A549 treated with Mapracorat at 1 μM for 4 hours (cell line): ENCODE measurements around the gene METTL26. TPM values are rescaled to one million over a fixed set of nuclear protein-coding genes. Genes with fewer than 3 reads are reported as not detected.

Experiments
- total RNA-seq: library from RNA; stranded (reverse); fragments of 200-300 nt; extraction: Qiagen RNA extraction; gene quantifications from 5 replicates; pipeline ENCODE4 v1.2.3, GENCODE V29; 2022

Gene METTL26
- total RNA-seq, result 80.9 to 144 TPM (median 141 TPM) in 5 replicates

DNA sequence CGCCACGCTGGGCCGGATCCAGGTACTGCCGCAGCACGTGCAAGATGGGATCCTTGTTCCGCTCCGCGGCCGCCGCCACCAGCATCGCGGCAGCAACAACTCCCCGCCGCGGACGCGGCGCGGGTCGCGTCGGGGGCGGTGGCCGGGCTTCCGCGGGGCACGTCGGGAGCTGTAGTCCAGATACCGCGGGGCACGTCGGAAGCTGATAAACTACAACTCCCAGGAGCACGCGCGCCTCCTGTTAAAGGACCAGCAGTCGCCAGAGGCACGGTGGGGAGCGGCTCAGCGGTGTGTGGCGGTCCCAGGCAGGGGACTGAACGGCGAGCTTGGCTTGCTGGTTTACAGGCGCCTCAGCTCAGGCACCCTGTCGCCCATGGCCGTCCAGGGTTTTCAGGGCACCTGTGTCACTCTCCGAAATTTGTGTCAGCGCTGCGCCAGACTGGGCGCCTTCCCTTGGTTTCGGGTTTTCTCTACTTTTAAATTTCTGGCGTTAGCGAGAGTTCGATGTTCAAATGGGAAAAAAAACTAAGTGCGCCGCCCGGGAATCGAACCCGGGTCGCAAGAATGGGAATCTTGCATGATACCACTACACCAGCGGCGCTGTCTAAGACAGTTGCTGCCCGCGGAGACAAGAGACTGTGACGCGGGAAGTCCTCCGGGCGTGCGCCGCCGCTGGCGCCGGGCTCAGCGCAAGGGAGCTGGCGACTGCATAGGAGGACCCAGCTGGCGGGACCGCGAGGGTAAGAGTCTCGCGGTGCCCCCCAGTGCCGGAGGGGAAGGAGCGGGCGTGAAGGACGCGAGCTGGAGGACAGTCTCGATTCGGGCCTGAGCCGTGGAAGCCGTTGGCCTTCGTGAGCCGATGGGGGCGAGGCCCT is at the start of gene METTL26:
Gene METTL26, minus strand, starts transcription at position 100 of the 875 bp plus-strand sequence. Its CDS starts 15 bp downstream, at position 85.

DNA sequence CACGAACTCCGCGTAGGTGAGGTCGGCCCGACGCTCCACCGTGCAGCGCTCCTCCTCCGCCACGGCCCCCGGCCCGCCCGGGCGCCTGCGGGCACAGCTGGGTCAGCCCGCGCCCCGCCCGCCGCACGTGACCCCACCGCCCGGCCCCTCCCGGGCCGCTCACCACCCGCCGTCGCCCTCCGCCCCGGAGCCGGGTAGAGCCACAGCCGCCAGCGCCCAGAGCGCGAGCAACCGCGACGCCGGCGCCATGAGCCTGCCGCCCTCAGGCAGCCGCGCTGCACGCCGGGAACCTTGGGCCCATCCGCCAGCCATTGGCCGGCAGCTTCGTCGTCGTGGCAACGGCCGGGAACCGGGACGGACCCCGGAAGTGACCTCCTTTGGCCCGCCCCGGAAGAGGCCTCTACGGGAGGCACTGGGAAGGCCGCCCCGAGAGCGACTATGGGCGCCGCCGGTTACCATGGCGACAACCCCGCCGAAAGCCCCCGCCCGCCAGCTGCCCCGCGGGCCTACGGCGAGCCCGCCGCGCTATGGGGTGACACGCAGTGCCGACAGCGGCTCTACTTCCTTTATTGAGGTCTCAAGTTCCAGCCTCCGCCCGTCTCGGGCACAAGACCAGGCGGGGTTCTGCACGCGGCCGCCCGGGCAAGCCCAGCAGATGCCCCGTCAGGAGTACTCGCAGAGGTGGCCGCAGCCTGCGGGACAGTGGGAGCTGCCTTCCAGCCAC is 48.1 kb upstream of the METTL26 start, which contains the start of gene JMJD8:
Gene JMJD8, minus strand, starts transcription at position 264 of the 724 bp plus-strand sequence. Its CDS starts 15 bp downstream, at position 249.

DNA sequence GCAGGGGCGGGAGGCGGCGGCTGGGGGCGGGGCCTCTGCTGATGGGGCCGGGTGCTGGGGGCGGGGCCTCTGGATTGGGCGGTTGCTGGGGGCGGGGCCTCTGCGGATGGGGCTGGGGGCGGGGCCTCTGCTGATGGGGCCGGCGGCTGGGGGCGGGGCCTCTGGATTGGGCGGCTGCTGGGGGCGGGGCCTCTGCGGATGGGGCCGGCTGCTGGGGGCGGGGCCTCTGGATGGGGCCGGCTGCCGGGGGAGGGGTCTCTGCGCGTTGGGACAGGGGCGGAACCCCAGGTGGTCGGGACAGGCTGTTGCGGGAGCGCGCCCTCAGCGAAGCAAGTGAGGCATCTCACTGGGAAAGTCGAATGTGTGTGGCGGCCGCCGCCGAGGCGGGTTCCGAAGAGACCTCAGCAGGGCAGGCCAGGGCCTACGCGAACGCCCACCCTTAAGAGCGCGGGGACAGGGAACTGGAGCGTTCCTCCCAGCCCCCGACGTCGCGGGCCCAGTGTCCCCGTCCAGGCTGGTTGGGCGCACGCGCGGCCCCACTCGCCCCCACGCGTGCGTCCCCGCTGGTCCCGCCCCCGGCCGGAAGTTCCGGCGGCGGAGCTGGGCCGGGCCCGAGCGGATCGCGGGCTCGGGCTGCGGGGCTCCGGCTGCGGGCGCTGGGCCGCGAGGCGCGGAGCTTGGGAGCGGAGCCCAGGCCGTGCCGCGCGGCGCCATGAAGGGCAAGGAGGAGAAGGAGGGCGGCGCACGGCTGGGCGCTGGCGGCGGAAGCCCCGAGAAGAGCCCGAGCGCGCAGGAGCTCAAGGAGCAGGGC is 43.9 kb upstream of the METTL26 start, which contains the start of gene STUB1:
Gene STUB1, plus strand, starts transcription at position 597 of the 811 bp plus-strand sequence. Its CDS starts 116 bp downstream, at position 713.

DNA sequence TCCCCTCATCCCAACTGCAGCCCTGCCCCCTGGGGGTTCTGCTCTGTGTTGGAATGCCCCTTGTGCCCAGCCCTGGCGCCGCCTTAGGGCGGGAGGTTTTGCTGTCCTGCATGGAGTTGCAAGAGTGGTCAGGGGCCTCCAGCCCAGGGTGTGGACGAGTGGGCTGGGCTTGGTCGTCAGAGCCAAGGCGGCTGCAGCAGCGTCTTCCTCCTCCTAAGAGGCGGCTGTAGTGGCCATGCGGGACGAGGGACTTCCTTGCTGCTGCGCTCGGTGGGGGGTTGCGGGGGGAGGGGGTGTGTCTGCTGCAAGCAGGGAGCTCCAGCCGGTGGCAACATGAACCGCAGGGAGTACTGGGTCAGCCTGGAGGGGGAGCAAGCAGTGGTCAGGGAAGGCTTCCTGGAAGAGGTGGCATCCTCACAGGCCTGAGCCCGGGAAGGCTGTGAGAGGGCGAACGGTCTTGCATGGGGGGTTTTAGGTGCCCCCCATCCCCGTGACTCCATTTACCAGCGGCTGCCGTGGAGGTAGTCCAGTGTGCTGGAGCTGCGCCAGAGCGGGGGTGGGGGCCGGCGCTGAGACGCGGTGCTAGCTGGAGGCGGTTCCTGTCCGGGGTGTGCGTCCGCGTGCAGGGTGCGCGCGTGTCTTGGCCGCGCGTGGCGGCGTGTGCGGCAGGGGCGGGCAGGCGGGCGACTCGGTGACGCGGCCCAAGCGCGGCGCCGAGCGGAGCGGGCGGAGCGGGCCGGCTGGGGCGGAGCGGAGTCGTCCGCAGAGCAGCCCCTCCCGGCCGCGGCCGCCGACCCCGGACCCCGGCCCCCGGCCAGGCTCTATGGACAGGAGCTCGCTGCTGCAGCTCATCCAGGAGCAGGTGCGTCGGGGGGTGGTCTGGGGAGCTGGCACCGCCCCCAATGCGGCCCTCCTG is 39.1 kb upstream of the METTL26 start, which contains the start of gene RHBDL1:
Gene RHBDL1, plus strand, starts transcription at position 704 of the 916 bp plus-strand sequence. Its CDS starts 120 bp downstream, at position 824.

DNA sequence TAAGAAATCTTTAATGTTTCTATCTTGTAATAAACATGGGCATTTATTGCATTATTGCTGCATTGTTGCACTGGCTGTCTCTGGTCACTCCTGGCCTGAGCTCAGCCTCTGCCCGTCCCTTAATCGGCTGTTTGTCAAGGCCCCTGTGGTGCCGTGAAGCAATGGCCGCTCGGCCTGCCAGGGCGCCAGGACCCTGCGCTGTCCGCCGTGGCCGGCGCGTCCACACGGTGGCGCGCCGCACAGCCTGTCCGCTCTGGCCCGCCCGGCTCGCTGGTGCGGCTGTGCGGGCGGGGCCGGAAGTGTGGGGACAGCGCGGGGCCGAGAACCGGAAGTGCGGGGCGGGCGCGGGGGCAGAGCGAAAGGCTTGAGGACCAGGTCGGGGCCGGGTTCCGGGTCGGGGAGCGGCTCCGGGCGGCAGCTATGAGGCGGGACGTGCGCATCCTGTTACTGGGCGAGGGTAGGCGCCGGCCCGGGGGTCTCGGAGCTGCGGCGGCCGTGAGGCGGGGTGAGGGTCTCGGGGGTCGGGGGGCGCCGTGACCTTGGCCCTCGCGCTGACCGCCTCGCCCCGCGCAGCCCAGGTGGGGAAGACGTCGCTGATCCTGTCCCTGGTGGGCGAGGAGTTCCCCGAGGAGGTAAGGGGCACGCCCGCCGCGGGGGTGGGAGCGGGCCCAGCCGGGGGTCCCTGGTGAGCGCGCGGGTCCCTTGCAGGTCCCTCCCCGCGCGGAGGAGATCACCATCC is 31.8 kb upstream of the METTL26 start, which contains the start of gene RHOT2:
Gene RHOT2, plus strand, starts transcription at position 353 of the 739 bp plus-strand sequence. Its CDS starts 68 bp downstream, at position 421.

DNA sequence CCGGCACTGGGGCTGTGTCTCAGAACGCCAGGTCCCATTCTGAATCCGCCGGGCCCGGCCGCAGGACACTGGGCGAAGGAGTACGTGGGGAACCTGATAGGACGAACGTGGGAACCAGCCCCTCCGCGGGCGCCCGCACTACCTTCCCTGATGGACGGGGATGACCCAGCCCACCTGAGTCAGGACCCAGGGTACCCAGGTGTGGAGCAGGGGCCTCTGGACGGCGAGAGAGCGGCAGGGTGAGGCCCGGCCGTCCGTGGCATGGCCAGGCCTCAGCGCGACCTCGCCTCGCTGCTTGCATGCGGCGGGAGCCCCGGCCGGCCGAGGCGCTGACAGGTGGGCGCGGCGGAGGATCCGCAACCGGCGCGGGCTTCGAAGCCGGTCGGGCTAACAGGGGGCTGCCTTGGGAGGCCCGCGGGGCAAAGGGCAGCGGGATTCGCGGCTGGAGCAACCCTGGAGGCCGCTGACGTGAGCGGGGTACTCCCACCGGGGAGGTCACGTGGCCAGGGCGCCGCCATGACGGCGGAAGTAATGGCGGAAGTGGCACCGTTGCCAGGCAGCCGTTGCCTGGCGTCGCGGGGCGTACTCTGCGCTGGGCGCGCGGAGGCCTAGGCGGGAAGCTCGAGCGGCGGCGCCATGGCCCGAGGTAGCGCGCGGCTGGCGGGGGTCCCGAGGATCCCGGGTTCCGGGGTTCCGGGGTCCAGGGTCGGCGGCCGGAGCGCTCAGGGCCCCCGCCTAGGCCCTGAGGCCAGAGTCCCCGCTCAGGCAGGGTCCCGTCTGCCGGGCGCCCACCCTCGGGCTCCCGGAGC is 12.9 kb upstream of the METTL26 start, which contains the start of gene WDR90:
Gene WDR90, plus strand, starts transcription at position 585 of the 809 bp plus-strand sequence. Its CDS starts 52 bp downstream, at position 637.

DNA sequence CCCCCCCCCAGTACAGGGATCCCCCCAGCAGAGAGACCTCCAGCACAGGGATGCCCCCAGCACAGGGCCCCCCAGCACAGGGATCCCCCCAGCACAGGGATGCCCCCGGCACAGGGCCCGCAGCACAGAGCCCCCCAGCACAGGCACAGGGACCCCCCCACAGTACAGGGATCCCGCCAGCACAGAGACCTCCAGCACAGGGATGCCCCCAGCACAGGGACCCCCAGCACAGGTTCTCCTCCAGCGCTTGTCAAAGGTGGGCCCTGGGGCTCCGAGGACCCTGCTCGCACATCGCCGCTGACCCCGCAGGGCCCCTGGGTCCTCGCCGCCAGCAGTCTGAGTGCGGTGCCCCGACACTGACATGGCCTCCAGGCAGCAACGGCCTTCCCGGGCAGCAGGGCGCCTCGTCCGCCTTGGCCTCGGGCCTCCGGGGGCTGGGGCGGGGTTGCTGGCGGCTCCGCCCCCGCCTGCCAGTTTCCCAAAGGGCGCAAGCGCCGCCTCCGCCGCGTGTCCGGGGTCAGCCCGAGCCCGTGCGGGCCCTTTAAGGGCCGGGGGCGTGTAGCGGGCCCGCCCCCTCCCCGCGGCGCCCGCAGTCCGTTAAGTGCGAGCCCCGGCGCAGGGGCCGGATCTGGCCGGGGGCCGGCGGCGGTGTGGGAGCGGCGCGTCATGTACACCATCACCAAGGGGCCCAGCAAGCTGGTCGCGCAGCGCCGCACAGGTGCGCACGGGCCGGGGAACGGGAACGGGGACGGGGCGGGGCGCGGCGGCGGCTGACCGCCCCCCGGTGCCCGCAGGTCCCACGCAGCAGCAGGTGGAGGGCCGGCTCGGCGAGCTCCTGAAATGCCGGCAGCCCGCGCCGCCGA is 5.5 kb upstream of the METTL26 start, which contains the start of gene MCRIP2:
Gene MCRIP2, plus strand, starts transcription at position 503 of the 863 bp plus-strand sequence. Its CDS starts 164 bp downstream, at position 667.

DNA sequence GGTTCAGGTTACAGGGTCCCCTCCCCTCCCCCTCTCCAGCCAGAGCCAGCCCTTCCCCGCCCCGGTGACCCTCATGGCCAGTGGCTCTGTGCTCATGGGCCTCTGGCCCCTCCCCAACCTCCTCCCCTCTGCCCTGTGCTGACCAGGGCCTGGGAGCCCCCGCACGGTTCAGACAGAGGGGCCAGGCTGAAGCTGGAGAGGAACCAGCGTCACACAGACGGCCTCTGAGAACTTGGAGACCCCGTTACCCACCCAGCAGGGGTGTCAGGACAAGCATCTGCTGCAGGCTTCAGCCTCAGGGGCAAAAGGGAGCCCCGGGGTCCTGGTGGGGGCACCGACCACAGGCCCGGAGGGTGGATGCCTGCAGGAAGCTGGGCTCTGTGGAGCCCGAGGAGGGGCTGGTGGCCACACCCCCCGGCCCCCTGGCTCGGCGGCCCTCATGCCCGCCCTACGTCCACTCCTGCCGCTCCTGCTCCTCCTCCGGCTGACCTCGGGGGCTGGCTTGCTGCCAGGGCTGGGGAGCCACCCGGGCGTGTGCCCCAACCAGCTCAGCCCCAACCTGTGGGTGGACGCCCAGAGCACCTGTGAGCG is 5.2 kb downstream of the METTL26 start, which contains the start of gene WFIKKN1:
Gene WFIKKN1, plus strand, starts transcription at position 171 of the 591 bp plus-strand sequence. Its CDS starts 269 bp downstream, at position 440.

DNA sequence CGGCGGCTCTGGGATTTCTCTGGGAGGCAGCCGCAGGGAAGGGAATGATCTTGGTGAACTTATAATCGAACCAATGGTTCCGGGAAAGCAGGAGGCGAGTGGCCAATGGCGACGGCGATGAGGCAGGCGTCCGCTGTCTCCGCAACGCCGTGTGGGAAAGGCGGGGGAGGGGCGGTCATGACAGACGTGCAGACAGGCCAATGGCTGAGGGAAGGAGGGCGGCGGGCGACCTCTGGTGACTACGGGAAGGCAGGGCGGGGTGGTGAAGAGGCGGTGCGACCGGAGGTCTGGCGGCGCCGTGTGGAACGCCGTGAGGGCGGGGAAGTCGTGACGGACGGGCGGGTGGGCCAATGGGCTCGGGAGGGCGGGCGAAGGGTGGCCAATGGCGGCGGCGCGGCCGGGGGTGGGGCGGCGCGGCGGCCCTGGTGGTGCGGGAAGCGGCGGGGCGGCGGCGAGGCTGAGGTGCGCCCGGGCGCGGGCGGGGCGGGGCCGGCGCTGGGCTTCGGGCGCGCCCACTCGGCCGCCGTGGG is 46.4 kb downstream of the METTL26 start, which contains the start of gene RAB40C:
Gene RAB40C, plus strand, starts transcription at position 409 of the 530 bp plus-strand sequence. CDS start 226 bp downstream, outside the sequence.

Other genes starting within 250 kb of the METTL26 start
- gene NME4, start 239.1 kb downstream of the METTL26 start, total RNA-seq, result 288 to 451 TPM (median 424 TPM) in 5 replicates
- 20.9 to 31.4 TPM (median 26.9 TPM) in 5 replicates for gene DECR2, start 234.4 kb downstream of the METTL26 start, total RNA-seq
- 22.9 to 30.3 TPM (median 25.1 TPM) in 5 replicates for gene RAB11FIP3, start 210.7 kb downstream of the METTL26 start, total RNA-seq
- gene CAPN15, start 108.6 kb downstream of the METTL26 start, total RNA-seq, result 39.5 to 81.2 TPM (median 72.0 TPM) in 5 replicates
- gene PRR35, start 75.9 kb downstream of the METTL26 start, total RNA-seq, result 0.09 to 0.24 TPM (median 0.20 TPM) in 5 replicates
- gene NHLRC4, start 69.3 kb downstream of the METTL26 start, total RNA-seq, result 0.06 to 0.26 TPM (median 0.19 TPM) in 5 replicates
- 26.9 to 42.7 TPM (median 40.1 TPM) in 5 replicates for gene PIGQ, start 66.3 kb downstream of the METTL26 start, total RNA-seq
- gene RAB40C, start 46.2 kb downstream of the METTL26 start, total RNA-seq, result 12.0 to 18.7 TPM (median 17.9 TPM) in 5 replicates
- gene WFIKKN1, start 5.3 kb downstream of the METTL26 start, total RNA-seq, result 0.08 to 0.23 TPM (median 0.12 TPM) in 5 replicates
- 16.7 to 43.3 TPM (median 41.7 TPM) in 5 replicates for gene MCRIP2, start 5.5 kb upstream of the METTL26 start, total RNA-seq
- gene WDR90, start 13.1 kb upstream of the METTL26 start, total RNA-seq, result 16.0 to 32.2 TPM (median 30.2 TPM) in 5 replicates
- 60.6 to 101 TPM (median 96.1 TPM) in 5 replicates for gene RHOT2, start 31.8 kb upstream of the METTL26 start, total RNA-seq
- 0.59 to 1.8 TPM (median 1.6 TPM) in 5 replicates for gene RHBDL1, start 39.4 kb upstream of the METTL26 start, total RNA-seq
- 86.5 to 131 TPM (median 118 TPM) in 5 replicates for gene STUB1, start 44.1 kb upstream of the METTL26 start, total RNA-seq
- gene JMJD8, start 48.0 kb upstream of the METTL26 start, total RNA-seq, result 63.7 to 89.3 TPM (median 78.2 TPM) in 5 replicates
- gene WDR24, start 54.1 kb upstream of the METTL26 start, total RNA-seq, result 3.6 to 6.4 TPM (median 5.8 TPM) in 5 replicates
- 9.5 to 15.8 TPM (median 11.2 TPM) in 5 replicates for gene FBXL16, start 69.5 kb upstream of the METTL26 start, total RNA-seq
- gene METRN, start 78.8 kb upstream of the METTL26 start, total RNA-seq, result 73.6 to 219 TPM (median 212 TPM) in 5 replicates
- 29.5 to 66.7 TPM (median 62.5 TPM) in 5 replicates for gene ANTKMT, start 84.8 kb upstream of the METTL26 start, total RNA-seq
- 4.4 to 8.3 TPM (median 6.5 TPM) in 5 replicates for gene CCDC78, start 90.1 kb upstream of the METTL26 start, total RNA-seq
- 16.9 to 23.5 TPM (median 18.9 TPM) in 5 replicates for gene HAGHL, start 90.8 kb upstream of the METTL26 start, total RNA-seq
- gene CIAO3, start 104.7 kb upstream of the METTL26 start, total RNA-seq, result 19.6 to 30.1 TPM (median 28.3 TPM) in 5 replicates
- 2.6 to 3.3 TPM (median 2.9 TPM) in 5 replicates for gene MSLN, start 124.4 kb upstream of the METTL26 start, total RNA-seq
- gene RPUSD1, start 152.1 kb upstream of the METTL26 start, total RNA-seq, result 34.6 to 64.0 TPM (median 51.9 TPM) in 5 replicates
- 14.0 to 33.1 TPM (median 24.1 TPM) in 5 replicates for gene CHTF18, start 152.3 kb upstream of the METTL26 start, total RNA-seq
- gene GNG13, start 164.4 kb upstream of the METTL26 start, total RNA-seq, result not detected in 5 replicates